Measurements from ENCODE around the gene MTUS2.
A peak's percentile ranks its signal among the peaks of the same experiment; 100 is the strongest.

DNA sequence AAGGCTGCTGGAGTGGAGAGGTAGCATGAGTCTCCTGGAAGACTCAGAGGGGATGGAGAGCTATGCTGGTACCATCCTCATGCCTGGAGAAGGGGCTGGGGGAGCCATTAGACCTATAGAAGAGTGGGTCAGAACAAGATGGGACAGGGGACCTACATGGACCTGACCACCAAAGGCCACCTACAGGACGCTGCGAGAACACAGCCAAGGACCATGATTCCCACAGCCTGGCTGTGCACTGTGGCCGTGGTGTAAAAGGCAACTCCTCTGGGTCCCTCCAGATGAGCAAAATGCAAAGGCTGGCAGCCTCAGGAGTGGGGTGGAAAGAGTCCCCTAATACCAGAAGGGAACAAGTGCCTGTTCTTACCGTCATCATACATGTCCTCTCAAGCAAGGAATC, 559.1 kb downstream of the MTUS2 start:
- TF ChIP-seq, protein P1, sequence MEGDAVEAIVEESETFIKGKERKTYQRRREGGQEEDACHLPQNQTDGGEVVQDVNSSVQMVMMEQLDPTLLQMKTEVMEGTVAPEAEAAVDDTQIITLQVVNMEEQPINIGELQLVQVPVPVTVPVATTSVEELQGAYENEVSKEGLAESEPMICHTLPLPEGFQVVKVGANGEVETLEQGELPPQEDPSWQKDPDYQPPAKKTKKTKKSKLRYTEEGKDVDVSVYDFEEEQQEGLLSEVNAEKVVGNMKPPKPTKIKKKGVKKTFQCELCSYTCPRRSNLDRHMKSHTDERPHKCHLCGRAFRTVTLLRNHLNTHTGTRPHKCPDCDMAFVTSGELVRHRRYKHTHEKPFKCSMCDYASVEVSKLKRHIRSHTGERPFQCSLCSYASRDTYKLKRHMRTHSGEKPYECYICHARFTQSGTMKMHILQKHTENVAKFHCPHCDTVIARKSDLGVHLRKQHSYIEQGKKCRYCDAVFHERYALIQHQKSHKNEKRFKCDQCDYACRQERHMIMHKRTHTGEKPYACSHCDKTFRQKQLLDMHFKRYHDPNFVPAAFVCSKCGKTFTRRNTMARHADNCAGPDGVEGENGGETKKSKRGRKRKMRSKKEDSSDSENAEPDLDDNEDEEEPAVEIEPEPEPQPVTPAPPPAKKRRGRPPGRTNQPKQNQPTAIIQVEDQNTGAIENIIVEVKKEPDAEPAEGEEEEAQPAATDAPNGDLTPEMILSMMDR (IDR thresholded peaks at IDR 0.05) = peak; percentile 11; the same call in 1 of the 2 replicates
- no peak for TF ChIP-seq ZFX (IDR thresholded peaks at IDR 0.05; ENCODE audit: borderline replicate concordance)

Measured in 22Rv1 (cell line).